A549 treated with ZK216348 at 1 μM for 4 hours (cell line): Measurements from ENCODE around the gene CCDC59. TPM values are rescaled to one million over a fixed set of nuclear protein-coding genes. Genes with fewer than 3 reads are reported as not detected.

Experiments
- total RNA-seq: library from RNA; stranded (reverse); fragments of 200-300 nt; extraction: Qiagen RNA extraction; gene quantifications from 5 replicates; pipeline ENCODE4 v1.2.3, GENCODE V29; 2022; ENCODE audit warnings: low read depth

Gene CCDC59, protein sequence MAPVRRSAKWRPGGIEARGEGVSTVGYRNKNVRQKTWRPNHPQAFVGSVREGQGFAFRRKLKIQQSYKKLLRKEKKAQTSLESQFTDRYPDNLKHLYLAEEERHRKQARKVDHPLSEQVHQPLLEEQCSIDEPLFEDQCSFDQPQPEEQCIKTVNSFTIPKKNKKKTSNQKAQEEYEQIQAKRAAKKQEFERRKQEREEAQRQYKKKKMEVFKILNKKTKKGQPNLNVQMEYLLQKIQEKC
- 48.9 to 82.3 TPM (median 58.2 TPM) in 5 replicates for total RNA-seq

DNA sequence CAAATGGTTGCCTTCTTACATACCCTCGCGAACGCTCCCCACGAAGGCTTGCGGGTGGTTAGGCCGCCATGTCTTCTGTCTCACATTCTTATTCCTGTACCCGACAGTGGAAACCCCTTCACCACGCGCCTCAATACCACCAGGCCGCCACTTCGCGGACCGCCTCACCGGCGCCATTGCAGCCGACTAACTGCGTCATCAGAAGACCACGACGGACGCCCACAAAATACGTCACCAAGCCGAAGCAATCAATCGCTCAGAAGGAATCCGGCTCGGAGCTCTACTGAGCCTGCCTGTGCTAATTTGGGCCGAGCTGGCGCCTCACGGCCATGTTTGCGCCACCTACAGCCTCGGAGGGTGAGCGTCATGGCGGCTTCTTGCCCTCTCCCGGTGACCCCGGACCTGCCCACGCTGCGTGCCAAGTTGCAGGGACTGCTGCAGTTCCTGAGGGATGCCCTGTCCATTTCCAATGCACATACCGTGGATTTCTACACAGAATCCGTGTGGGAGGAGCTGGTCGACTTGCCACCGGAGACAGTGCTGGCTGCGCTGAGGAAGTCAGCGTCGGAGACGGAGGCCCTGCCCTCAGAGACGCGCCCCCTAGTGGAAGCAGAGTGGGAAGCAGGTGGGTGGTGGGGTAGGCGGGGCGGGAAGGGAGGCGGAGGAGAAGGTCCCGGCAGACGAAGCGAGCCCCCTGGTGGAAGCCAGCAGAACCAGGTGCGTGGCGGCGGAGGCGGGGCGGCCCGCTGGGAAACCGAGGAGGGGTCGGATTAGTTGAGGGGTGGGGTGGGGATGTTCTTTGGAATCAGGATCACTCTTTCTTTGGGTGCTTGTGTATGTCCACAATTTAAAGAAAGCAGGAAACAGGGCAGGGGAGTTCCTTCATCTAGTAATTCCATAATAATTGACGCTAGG is at the start of gene CCDC59, which contains the start of gene METTL25:
Gene CCDC59 (minus strand): TSS at position 188 of the 915 bp plus-strand sequence. CDS start 11 bp downstream, at position 177.
Gene METTL25 (plus strand): TSS at position 330 of the 915 bp plus-strand sequence. CDS start 37 bp downstream, at position 367.

Other genes with a start within 250 kb of the CCDC59 start
- gene METTL25, start 142 bp upstream of the CCDC59 start, total RNA-seq = 2.3 to 4.2 TPM (median 2.6 TPM) in 5 replicates